ENCODE results near the gene KCTD6.

DNA sequence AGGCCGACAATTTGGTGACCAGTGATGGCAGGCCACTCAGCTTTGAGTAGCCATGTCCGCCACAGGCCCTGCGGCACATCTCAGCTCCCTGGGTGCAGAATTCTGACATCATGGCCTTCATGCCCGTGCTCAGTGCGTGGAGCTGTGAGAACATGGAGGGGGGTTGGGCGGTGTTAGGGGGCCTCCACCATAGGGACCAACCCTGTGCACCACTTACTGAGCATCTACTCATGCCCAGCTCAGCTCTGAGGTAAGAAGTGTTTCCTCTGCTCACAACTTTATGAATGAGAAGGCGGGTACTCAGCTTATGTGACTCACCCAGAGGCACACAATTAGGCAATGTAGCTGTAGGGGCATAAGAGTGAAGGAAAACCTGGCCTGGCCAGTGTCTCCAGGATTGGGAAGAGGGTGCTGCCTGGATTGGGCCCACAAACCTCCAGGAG, 34.6 kb downstream of the KCTD6 start:
- TF ChIP-seq POLR2A (IDR thresholded peaks at IDR 0.05; ENCODE audit: low read length), result no peak
- no peak for TF ChIP-seq GATA1 (IDR thresholded peaks at IDR 0.05; ENCODE audit: low read depth, low read length)
